ENCODE results near the gene BCAT1.

DNA sequence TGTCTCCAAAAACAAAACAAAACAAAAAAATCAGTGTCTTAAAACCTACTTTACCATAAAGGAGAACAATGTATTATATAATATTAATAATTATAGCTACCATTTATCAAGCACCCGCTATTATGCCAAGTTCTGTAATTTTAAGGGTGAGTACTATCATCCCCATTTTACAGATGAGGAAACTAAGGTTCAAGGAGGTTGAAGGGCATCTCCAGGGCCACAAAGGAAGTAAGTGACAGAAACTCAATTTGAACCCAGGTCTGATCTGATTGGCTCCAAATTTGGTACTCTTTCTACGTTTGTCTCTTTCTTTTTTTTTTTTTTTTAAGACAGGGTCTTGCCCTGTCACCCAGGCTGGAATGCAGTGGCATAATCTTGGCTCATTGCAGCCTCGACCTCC, 115.4 kb downstream of the BCAT1 start:
- no peak for TF ChIP-seq POLR2A (IDR thresholded peaks at IDR 0.05)
- TF ChIP-seq EP300 (IDR thresholded peaks at IDR 0.05), result no peak
- TF ChIP-seq, protein P1, sequence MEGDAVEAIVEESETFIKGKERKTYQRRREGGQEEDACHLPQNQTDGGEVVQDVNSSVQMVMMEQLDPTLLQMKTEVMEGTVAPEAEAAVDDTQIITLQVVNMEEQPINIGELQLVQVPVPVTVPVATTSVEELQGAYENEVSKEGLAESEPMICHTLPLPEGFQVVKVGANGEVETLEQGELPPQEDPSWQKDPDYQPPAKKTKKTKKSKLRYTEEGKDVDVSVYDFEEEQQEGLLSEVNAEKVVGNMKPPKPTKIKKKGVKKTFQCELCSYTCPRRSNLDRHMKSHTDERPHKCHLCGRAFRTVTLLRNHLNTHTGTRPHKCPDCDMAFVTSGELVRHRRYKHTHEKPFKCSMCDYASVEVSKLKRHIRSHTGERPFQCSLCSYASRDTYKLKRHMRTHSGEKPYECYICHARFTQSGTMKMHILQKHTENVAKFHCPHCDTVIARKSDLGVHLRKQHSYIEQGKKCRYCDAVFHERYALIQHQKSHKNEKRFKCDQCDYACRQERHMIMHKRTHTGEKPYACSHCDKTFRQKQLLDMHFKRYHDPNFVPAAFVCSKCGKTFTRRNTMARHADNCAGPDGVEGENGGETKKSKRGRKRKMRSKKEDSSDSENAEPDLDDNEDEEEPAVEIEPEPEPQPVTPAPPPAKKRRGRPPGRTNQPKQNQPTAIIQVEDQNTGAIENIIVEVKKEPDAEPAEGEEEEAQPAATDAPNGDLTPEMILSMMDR (IDR thresholded peaks at IDR 0.05), result no peak
- TF ChIP-seq POLR2AphosphoS5 (IDR thresholded peaks at IDR 0.05), result no peak
